Osteocyte (in vitro differentiated cells): ENCODE results near the gene NPHP3. TPM values are rescaled to one million over a fixed set of nuclear protein-coding genes. Genes with fewer than 3 reads are reported as not detected.
A peak's percentile ranks its signal among the peaks of the same experiment; 100 is the strongest.

ENCODE experiments used
- DNase-seq: peaks from one replicate; pipeline ENCODE4 v3.0.0; 2021; ENCODE audit warnings: mixed read lengths; ENCODE audit not compliant: unreplicated experiment; ENCODE audit errors: extremely low spot score
- H3K27ac Mint-ChIP-seq: one replicate; pipeline ENCODE4 v1.8.0; 2021; ENCODE audit warnings: mild to moderate bottlenecking, mixed read lengths; ENCODE audit not compliant: unreplicated experiment
- H3K27me3 Mint-ChIP-seq: one replicate; pipeline ENCODE4 v1.8.0; 2021; ENCODE audit warnings: mixed read lengths; ENCODE audit not compliant: unreplicated experiment
- H3K36me3 Mint-ChIP-seq: one replicate; pipeline ENCODE4 v1.8.0; 2021; ENCODE audit warnings: mixed read lengths; ENCODE audit not compliant: unreplicated experiment
- H3K4me1 Mint-ChIP-seq: one replicate; pipeline ENCODE4 v1.8.0; 2021; ENCODE audit warnings: mixed read lengths; ENCODE audit not compliant: unreplicated experiment
- H3K4me3 Mint-ChIP-seq: one replicate; pipeline ENCODE4 v1.8.0; 2021; ENCODE audit warnings: mild to moderate bottlenecking, moderate library complexity, mixed read lengths; ENCODE audit not compliant: unreplicated experiment
- H3K9me3 Mint-ChIP-seq: one replicate; pipeline ENCODE4 v1.8.0; 2021; ENCODE audit warnings: mixed read lengths; ENCODE audit not compliant: unreplicated experiment
- total RNA-seq: library from RNA; stranded (reverse); gene quantifications from 2 replicates; pipeline ENCODE4 v1.2.1, GENCODE V29; 2021
- TF ChIP-seq, protein P1 (sequence below): fragments of 200-600 bp; sonication (generic); IDR thresholded peaks from 2 replicates; pipeline ENCODE4 v1.5.0; 2021; ENCODE audit warnings: antibody characterized with exemption, mild to moderate bottlenecking, moderate library complexity

NPHP3 gene
- total RNA-seq, 1 donor from 2014 or later = 26.4 TPM

DNA sequence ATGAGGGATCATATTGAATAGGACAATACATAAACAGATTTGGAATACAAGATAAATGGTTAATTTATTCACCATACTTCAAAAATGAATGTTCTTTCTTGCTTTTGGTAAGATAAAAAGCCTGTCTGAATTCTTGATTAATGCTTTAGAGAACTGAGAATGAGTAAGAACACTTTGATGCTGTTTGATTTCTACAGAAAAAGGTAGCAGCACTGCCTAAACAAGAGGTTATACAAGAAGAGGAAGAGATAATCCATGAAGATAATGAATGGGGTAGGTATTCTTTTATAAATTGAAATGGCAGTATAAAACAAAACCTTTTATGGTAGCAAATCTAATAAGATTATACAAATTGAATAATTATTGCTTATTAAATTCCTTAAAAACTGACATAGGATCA lies 46.8 kb downstream of the NPHP3 start:
- no peak overlapping the region for H3K4me3 Mint-ChIP-seq
- no peak for DNase-seq
- no peak overlapping the region for H3K27ac Mint-ChIP-seq
- no peaks in the 10 kb centered on the region for H3K9me3 Mint-ChIP-seq
- TF ChIP-seq, protein P1, sequence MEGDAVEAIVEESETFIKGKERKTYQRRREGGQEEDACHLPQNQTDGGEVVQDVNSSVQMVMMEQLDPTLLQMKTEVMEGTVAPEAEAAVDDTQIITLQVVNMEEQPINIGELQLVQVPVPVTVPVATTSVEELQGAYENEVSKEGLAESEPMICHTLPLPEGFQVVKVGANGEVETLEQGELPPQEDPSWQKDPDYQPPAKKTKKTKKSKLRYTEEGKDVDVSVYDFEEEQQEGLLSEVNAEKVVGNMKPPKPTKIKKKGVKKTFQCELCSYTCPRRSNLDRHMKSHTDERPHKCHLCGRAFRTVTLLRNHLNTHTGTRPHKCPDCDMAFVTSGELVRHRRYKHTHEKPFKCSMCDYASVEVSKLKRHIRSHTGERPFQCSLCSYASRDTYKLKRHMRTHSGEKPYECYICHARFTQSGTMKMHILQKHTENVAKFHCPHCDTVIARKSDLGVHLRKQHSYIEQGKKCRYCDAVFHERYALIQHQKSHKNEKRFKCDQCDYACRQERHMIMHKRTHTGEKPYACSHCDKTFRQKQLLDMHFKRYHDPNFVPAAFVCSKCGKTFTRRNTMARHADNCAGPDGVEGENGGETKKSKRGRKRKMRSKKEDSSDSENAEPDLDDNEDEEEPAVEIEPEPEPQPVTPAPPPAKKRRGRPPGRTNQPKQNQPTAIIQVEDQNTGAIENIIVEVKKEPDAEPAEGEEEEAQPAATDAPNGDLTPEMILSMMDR = no peak
- H3K4me1 Mint-ChIP-seq = no peaks in the 10 kb centered on the region
- peaks cover 50% of the 10 kb centered on the region for H3K36me3 Mint-ChIP-seq
- no peaks in the 10 kb centered on the region for H3K27me3 Mint-ChIP-seq

DNA sequence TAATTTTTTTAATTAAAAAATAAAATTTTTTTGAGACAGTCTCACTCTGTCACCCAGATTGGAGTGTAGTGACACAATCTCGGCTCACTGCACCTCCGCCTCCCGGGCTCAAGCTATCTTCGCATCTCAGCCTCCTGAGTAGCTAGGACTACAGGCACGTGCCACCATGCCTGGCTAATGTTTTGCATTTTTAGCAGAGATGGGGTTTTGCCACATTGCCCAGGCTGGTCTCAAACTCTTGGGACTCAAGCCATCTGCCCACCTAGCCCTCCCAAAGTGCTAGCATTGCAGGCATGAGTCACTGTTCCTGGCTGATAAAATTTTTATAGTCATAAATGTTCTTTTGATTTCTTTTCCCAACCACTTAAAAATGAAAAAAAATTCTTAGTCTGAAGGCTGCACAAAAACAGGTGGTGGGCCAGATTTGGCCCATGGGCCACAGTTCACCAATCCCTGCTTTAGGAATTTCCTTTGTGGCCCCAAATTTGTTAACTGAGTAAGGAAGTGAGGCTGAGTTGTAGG lies 52.9 kb downstream of the NPHP3 start:
- TF ChIP-seq, protein P1 = no peak
- no peak overlapping the region for H3K4me3 Mint-ChIP-seq
- no peak for DNase-seq
- no peaks in the 10 kb centered on the region for H3K27me3 Mint-ChIP-seq
- H3K9me3 Mint-ChIP-seq = no peaks in the 10 kb centered on the region
- H3K36me3 Mint-ChIP-seq = peaks cover 26% of the 10 kb centered on the region
- H3K27ac Mint-ChIP-seq = no peak overlapping the region
- H3K4me1 Mint-ChIP-seq = peaks cover 4% of the 10 kb centered on the region

GRCh38 chr3:132665230-132665745 lies 56.9 kb downstream of the NPHP3 start:
- no peak for DNase-seq
- TF ChIP-seq, protein P1 = no peak
- Mint-ChIP-seq H3K27ac (no peak overlapping the region), H3K4me1 (peaks cover 24% of the 10 kb centered on the region), H3K9me3 (no peaks in the 10 kb centered on the region), H3K36me3 (peaks cover 19% of the 10 kb centered on the region), H3K4me3 (no peak overlapping the region), H3K27me3 (no peaks in the 10 kb centered on the region)

DNA sequence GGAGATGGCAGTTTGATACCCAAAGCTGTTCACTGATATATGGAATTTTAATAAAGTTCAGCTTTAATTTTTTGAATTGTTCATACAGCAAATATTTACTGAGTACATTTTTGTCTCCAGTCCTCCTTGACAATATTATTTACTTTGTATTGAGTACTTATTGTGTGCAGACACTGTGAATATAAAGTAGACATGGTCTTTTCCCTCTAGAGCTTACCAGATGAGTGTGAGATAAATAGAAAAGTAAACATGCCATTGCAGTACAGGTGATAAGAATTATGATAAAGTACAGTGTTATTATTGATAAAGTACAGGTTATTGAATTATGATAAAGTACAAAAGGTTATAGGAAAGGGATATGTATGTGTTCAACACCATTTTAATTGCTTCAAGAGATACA lies 60.0 kb downstream of the NPHP3 start:
- no peak overlapping the region for H3K4me3 Mint-ChIP-seq
- no peak for DNase-seq
- H3K4me1 Mint-ChIP-seq = peaks cover 38% of the 10 kb centered on the region
- peaks cover 9% of the 10 kb centered on the region for H3K36me3 Mint-ChIP-seq
- H3K27ac Mint-ChIP-seq = no peak overlapping the region
- TF ChIP-seq, protein P1 = no peak
- no peaks in the 10 kb centered on the region for H3K9me3 Mint-ChIP-seq
- no peaks in the 10 kb centered on the region for H3K27me3 Mint-ChIP-seq

GRCh38 chr3:132661101-132661500 lies 61.1 kb downstream of the NPHP3 start:
- Mint-ChIP-seq H3K4me3 (peak overlapping the region; percentile 96), H3K36me3 (peaks cover 5% of the 10 kb centered on the region), H3K27me3 (no peaks in the 10 kb centered on the region), H3K27ac (peak overlapping the region; percentile 98), H3K4me1 (peaks cover 42% of the 10 kb centered on the region), H3K9me3 (no peaks in the 10 kb centered on the region)
- TF ChIP-seq, protein P1 = no peak
- no peak for DNase-seq
